DND-41 (cell line): ENCODE data around the gene FCN2.

ENCODE experiments used
- ATAC-seq: fragments of 200-7000 bp; cut with Tn5 transposase; 3 replicates; pipeline ENCODE4 v1.9.1; 2021; ENCODE audit warnings: low read depth; ENCODE audit not compliant: insufficient read depth
- DNase-seq: peaks from one replicate; pipeline ENCODE4 v3.0.0-alpha.2; 2020
- H2AFZ ChIP-seq: 2 replicates; pipeline ENCODE4 v1.6.0; 2012; ENCODE audit warnings: low read depth, low read length
- H3K27ac ChIP-seq: 2 replicates; pipeline ENCODE4 v1.5.1; 2012; ENCODE audit warnings: low read length, inconsistent platforms
- H3K27me3 ChIP-seq: fragments of 200-600 bp; sonication (generic); 2 replicates; pipeline ENCODE4 v1.6.0; 2012; ENCODE audit warnings: low read length, mild to moderate bottlenecking, inconsistent platforms; ENCODE audit not compliant: insufficient read depth, poor library complexity
- H3K36me3 ChIP-seq: 2 replicates; pipeline ENCODE4 v1.5.1; 2012; ENCODE audit warnings: low read length, inconsistent platforms; ENCODE audit not compliant: insufficient read depth
- H3K4me1 ChIP-seq: 2 replicates; pipeline ENCODE4 v1.5.1; 2012; ENCODE audit warnings: mild to moderate bottlenecking, low read length; ENCODE audit not compliant: insufficient read depth
- H3K4me2 ChIP-seq: 2 replicates; pipeline ENCODE4 v1.6.0; 2012; ENCODE audit warnings: mild to moderate bottlenecking, moderate library complexity, low read length, inconsistent platforms; ENCODE audit not compliant: insufficient read depth
- H3K4me3 ChIP-seq, 2 experiments: fragments of 200-600 bp in 1 of 2; shearing (Covaris generic) in 1 of 2; 2 replicates each; pipeline ENCODE4 v1.5.1; 2012 to 2016; ENCODE audit warnings: inconsistent platforms in 2 of 2, low read length in 2 of 2, mild to moderate bottlenecking in 2 of 2, low read depth in 1 of 2, moderate library complexity in 1 of 2
- H3K79me2 ChIP-seq: 2 replicates; pipeline ENCODE4 v1.6.0; 2012; ENCODE audit warnings: low read length, inconsistent platforms; ENCODE audit not compliant: insufficient read depth
- H3K9ac ChIP-seq: 2 replicates; pipeline ENCODE4 v1.6.0; 2012; ENCODE audit warnings: low read depth, mild to moderate bottlenecking, inconsistent platforms, low read length, moderate library complexity
- H3K9me3 ChIP-seq: 2 replicates; pipeline ENCODE4 v1.5.1; 2012; ENCODE audit warnings: low read length, moderate library complexity, mild to moderate bottlenecking, inconsistent platforms; ENCODE audit not compliant: insufficient read depth, severe bottlenecking
- H4K20me1 ChIP-seq: 2 replicates; pipeline ENCODE4 v1.6.0; 2012; ENCODE audit warnings: low read length; ENCODE audit not compliant: insufficient read depth
- CTCF ChIP-seq: IDR thresholded peaks from 2 replicates; pipeline ENCODE4 v1.5.1; 2012; ENCODE audit warnings: borderline replicate concordance, low read length, moderate library complexity, mild to moderate bottlenecking; ENCODE audit not compliant: poor library complexity, severe bottlenecking; ENCODE audit errors: extremely low read depth
- EZH2 ChIP-seq: IDR thresholded peaks from 3 replicates; pipeline ENCODE4 v1.6.1; 2012; ENCODE audit warnings: borderline replicate concordance, low read depth, mild to moderate bottlenecking, moderate library complexity, low read length, inconsistent platforms; ENCODE audit not compliant: severe bottlenecking

Gene FCN2

GRCh38 chr9:134870301-134870694 is 10.3 kb upstream of the FCN2 start:
- TF ChIP-seq CTCF (no peak), EZH2 (no peak)
- Histone ChIP-seq H3K27me3 (no peaks in the 10 kb centered on the region), H3K9ac (no peak overlapping the region), H3K27ac (no peak overlapping the region), H3K79me2 (no peaks in the 10 kb centered on the region), H4K20me1 (no peaks in the 10 kb centered on the region), H3K4me2 (no peak overlapping the region), H3K4me1 (no peaks in the 10 kb centered on the region), H3K36me3 (no peaks in the 10 kb centered on the region), H3K9me3 (no peaks in the 10 kb centered on the region), H2AFZ (no peak overlapping the region), H3K4me3 (no peak overlapping the region)
- DNase-seq (no peak), ATAC-seq (no peak)

GRCh38 chr9:134870746-134871662 is 9.6 kb upstream of the FCN2 start:
- TF ChIP-seq EZH2: no peak
- no peaks in the 10 kb centered on the region for H3K36me3 ChIP-seq
- no peak for ATAC-seq

GRCh38 chr9:134871697-134872340 is 8.8 kb upstream of the FCN2 start:
- DNase-seq: no peak
- Histone ChIP-seq H3K36me3 (no peaks in the 10 kb centered on the region), H3K4me3 (no peak overlapping the region), H2AFZ (no peak overlapping the region), H3K27me3 (no peaks in the 10 kb centered on the region), H3K4me1 (no peaks in the 10 kb centered on the region), H3K79me2 (no peaks in the 10 kb centered on the region), H4K20me1 (no peaks in the 10 kb centered on the region), H3K4me2 (no peak overlapping the region), H3K9ac (no peak overlapping the region), H3K9me3 (no peaks in the 10 kb centered on the region), H3K27ac (no peak overlapping the region)
- ATAC-seq: no peak
- TF ChIP-seq EZH2 (no peak), CTCF (no peak)

More at GRCh38 chr9:134870746-134871662, 9.6 kb upstream of the FCN2 start:
- no peaks in the 10 kb centered on the region for H3K4me1 ChIP-seq
- no peak overlapping the region for H3K4me2 ChIP-seq
- H3K27ac ChIP-seq: no peak overlapping the region
- no peaks in the 10 kb centered on the region for H3K79me2 ChIP-seq
- H3K27me3 ChIP-seq: no peaks in the 10 kb centered on the region
- no peak overlapping the region for H2AFZ ChIP-seq
- DNase-seq: no peak
- no peaks in the 10 kb centered on the region for H3K9me3 ChIP-seq
- H3K4me3 ChIP-seq: no peak overlapping the region
- no peak overlapping the region for H3K9ac ChIP-seq
- H4K20me1 ChIP-seq: no peaks in the 10 kb centered on the region

GRCh38 chr9:134872482-134873231 is 8.0 kb upstream of the FCN2 start:
- Histone ChIP-seq H2AFZ (no peak overlapping the region), H3K79me2 (no peaks in the 10 kb centered on the region), H3K9me3 (no peaks in the 10 kb centered on the region), H3K4me1 (no peaks in the 10 kb centered on the region), H3K4me2 (no peak overlapping the region), H3K36me3 (no peaks in the 10 kb centered on the region), H3K9ac (no peak overlapping the region), H3K4me3 (no peak overlapping the region), H3K27ac (no peak overlapping the region), H4K20me1 (no peaks in the 10 kb centered on the region), H3K27me3 (no peaks in the 10 kb centered on the region)
- no peak for TF ChIP-seq EZH2
- TF ChIP-seq CTCF: no peak
- DNase-seq: no peak
- no peak for ATAC-seq
